Osteoblast (primary cell): Measurements from ENCODE around the gene P4HTM. TPM values are rescaled to one million over a fixed set of nuclear protein-coding genes. Genes with fewer than 3 reads are reported as not detected.

ENCODE experiments used
- DNase-seq: peaks from one replicate; pipeline ENCODE4 v3.0.0; 2011; ENCODE audit warnings: low spot score, mixed read lengths; ENCODE audit not compliant: insufficient read length; ENCODE audit errors: missing footprints
- H2AFZ ChIP-seq: 2 replicates; pipeline ENCODE4 v1.6.0; 2011; ENCODE audit warnings: mild to moderate bottlenecking, low read length
- H3K27ac ChIP-seq: 2 replicates; pipeline ENCODE4 v1.5.1; 2011; ENCODE audit warnings: mild to moderate bottlenecking, low read depth, low read length, moderate library complexity
- H3K27me3 ChIP-seq: 2 replicates; pipeline ENCODE4 v1.6.0; 2012; ENCODE audit warnings: mild to moderate bottlenecking, control low read depth, inconsistent platforms, low read length, moderate library complexity; ENCODE audit not compliant: insufficient read depth
- H3K36me3 ChIP-seq: 2 replicates; pipeline ENCODE4 v1.5.1; 2011; ENCODE audit warnings: mild to moderate bottlenecking, low read length, control low read depth, moderate library complexity; ENCODE audit not compliant: insufficient read depth
- H3K4me1 ChIP-seq: 2 replicates; pipeline ENCODE4 v1.5.1; 2011; ENCODE audit warnings: mild to moderate bottlenecking, low read length, control low read depth, moderate library complexity; ENCODE audit not compliant: insufficient read depth
- H3K4me2 ChIP-seq: 2 replicates; pipeline ENCODE4 v1.6.0; 2011; ENCODE audit warnings: mild to moderate bottlenecking, low read length; ENCODE audit not compliant: insufficient read depth
- H3K4me3 ChIP-seq: fragments of 200-600 bp; sonication (generic); 3 replicates; pipeline ENCODE4 v1.5.1; 2012; ENCODE audit warnings: mild to moderate bottlenecking, low read length, inconsistent platforms; ENCODE audit not compliant: insufficient read depth
- H3K79me2 ChIP-seq: 2 replicates; pipeline ENCODE4 v1.6.0; 2012; ENCODE audit warnings: mild to moderate bottlenecking, low read length, control low read depth, inconsistent platforms; ENCODE audit not compliant: insufficient read depth
- H3K9me3 ChIP-seq: 2 replicates; pipeline ENCODE4 v1.5.1; 2011; ENCODE audit warnings: low read depth, low read length, control low read depth
- H4K20me1 ChIP-seq: 2 replicates; pipeline ENCODE4 v1.6.0; 2012; ENCODE audit warnings: mild to moderate bottlenecking, low read length, control low read depth; ENCODE audit not compliant: insufficient read depth
- total RNA-seq: library from RNA; depleted of rRNA; stranded (reverse); fragments of >200 nt; gene quantifications from 2 replicates; pipeline ENCODE4 v1.2.3, GENCODE V29; 2012
- TF ChIP-seq, protein P1 (sequence below): IDR thresholded peaks from 2 replicates; pipeline ENCODE4 v1.5.1; 2011; ENCODE audit warnings: mild to moderate bottlenecking, low read depth, low read length, moderate library complexity; ENCODE audit errors: extremely low read depth

Gene P4HTM
- total RNA-seq, 1 donor, result 31.8 TPM

DNA sequence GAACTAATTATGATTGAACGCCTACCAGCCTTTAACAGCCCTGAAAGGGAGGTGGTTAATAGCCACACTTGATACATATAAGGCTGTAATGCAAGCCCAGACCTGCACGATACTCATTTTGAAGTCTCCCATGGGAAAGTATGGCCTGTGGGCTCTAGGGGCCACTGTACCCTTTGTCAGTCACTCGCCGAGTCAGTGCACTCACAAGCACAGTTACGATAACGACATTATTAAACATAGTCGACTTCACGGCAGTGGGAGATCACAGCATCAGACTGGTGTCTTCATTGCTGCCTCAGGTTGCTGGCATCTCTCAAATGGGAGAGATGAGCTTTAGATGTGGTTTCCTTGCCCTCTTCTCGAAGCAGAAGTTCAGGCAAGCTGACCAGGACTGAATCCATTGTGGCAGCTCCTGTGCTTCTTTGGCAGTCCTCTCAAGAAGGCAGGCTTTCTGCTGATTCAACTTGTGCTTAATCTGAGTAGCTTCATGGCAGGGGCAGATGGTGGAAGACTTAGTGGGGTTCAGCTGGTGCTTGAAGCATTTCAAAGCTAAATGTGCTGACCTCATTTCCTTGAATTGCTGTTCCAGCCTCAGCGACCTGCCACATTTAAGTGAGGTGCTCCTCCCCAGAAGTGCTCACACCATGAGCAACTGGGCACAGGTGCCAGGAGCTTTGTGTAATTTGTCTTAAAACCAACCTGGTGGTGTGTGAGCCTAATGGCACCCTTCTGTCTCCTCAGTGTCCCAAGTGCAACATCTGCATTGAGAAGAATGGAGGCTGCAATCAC is 15.8 kb upstream of the P4HTM start:
- TF ChIP-seq, protein P1, sequence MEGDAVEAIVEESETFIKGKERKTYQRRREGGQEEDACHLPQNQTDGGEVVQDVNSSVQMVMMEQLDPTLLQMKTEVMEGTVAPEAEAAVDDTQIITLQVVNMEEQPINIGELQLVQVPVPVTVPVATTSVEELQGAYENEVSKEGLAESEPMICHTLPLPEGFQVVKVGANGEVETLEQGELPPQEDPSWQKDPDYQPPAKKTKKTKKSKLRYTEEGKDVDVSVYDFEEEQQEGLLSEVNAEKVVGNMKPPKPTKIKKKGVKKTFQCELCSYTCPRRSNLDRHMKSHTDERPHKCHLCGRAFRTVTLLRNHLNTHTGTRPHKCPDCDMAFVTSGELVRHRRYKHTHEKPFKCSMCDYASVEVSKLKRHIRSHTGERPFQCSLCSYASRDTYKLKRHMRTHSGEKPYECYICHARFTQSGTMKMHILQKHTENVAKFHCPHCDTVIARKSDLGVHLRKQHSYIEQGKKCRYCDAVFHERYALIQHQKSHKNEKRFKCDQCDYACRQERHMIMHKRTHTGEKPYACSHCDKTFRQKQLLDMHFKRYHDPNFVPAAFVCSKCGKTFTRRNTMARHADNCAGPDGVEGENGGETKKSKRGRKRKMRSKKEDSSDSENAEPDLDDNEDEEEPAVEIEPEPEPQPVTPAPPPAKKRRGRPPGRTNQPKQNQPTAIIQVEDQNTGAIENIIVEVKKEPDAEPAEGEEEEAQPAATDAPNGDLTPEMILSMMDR, result no peak
- H3K4me1 ChIP-seq, result no peaks in the 10 kb centered on the region
- no peak for DNase-seq
- H4K20me1 ChIP-seq, result no peaks in the 10 kb centered on the region
- no peak overlapping the region for H2AFZ ChIP-seq
- H3K27ac ChIP-seq, result no peak overlapping the region
- no peaks in the 10 kb centered on the region for H3K9me3 ChIP-seq
- no peak overlapping the region for H3K4me3 ChIP-seq
- no peaks in the 10 kb centered on the region for H3K27me3 ChIP-seq
- H3K36me3 ChIP-seq, result peaks cover 77% of the 10 kb centered on the region
- H3K4me2 ChIP-seq, result no peak overlapping the region
- peaks cover 4% of the 10 kb centered on the region for H3K79me2 ChIP-seq

DNA sequence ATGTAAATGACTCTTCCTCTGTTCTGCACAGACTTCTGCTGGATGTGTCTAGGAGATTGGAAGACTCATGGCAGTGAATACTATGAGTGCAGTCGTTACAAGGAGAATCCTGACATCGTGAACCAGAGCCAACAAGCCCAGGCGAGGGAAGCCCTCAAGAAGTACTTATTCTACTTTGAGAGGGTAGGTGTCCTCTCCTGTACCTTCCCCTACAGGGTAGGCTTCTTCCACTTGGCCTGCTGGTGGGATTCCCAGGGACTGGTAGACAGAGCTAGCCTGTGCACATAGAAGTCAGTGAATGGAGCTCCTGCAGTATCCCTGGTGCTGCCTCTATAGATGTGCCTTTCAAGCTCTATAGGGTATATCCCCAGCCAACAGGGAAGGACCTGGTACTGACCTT is 10.6 kb upstream of the P4HTM start:
- H3K27ac ChIP-seq, result no peak overlapping the region
- H3K79me2 ChIP-seq, result no peaks in the 10 kb centered on the region
- TF ChIP-seq, protein P1, result no peak
- peaks cover 80% of the 10 kb centered on the region for H3K36me3 ChIP-seq
- no peak overlapping the region for H3K4me3 ChIP-seq
- no peak overlapping the region for H2AFZ ChIP-seq
- H4K20me1 ChIP-seq, result peaks cover 2% of the 10 kb centered on the region
- H3K9me3 ChIP-seq, result no peaks in the 10 kb centered on the region
- no peak for DNase-seq
- H3K27me3 ChIP-seq, result no peaks in the 10 kb centered on the region
- no peaks in the 10 kb centered on the region for H3K4me1 ChIP-seq
- H3K4me2 ChIP-seq, result no peak overlapping the region

DNA sequence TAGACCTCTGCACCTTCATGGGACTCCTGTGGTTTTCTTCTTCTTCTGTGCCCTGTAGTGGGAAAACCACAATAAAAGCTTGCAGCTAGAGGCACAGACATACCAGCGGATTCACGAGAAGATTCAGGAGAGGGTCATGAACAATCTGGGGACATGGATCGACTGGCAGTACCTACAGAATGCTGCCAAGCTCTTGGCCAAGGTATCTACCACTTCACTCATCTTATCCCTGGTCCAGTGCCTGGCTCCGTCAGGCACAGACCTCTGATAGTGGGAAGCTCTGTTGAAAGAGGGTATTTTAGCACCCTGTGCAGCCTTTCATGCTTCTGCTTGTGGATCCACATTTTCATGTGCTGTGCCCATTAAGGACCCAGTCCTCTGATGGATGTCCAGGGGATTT is 9.7 kb upstream of the P4HTM start:
- no peak overlapping the region for H2AFZ ChIP-seq
- H3K4me1 ChIP-seq, result no peaks in the 10 kb centered on the region
- TF ChIP-seq, protein P1, result no peak
- no peaks in the 10 kb centered on the region for H3K27me3 ChIP-seq
- no peak overlapping the region for H3K4me3 ChIP-seq
- H4K20me1 ChIP-seq, result peaks cover 2% of the 10 kb centered on the region
- DNase-seq, result no peak
- H3K4me2 ChIP-seq, result no peak overlapping the region
- H3K79me2 ChIP-seq, result no peaks in the 10 kb centered on the region
- no peaks in the 10 kb centered on the region for H3K9me3 ChIP-seq
- peaks cover 80% of the 10 kb centered on the region for H3K36me3 ChIP-seq
- H3K27ac ChIP-seq, result no peak overlapping the region

DNA sequence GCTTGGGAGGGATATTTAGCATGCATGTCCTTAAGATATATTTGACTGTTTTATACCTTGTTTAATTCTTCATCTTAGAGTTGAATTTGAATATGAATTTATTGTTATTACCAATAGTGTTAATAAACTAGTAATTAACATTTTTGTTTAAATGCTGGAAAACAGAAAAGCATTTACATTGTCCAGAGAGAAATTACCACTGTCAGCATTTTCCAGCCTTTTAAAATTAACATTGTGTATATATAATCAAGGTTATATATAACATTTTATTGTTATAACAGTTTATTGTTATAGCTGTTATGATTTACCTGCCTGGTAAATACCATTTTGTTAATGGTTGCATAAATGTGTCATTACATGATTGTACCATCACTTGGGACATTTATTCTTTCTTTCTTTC is 8.0 kb upstream of the P4HTM start:
- H2AFZ ChIP-seq, result no peak overlapping the region
- peaks cover 73% of the 10 kb centered on the region for H3K36me3 ChIP-seq
- H3K4me2 ChIP-seq, result no peak overlapping the region
- TF ChIP-seq, protein P1, result no peak
- no peak overlapping the region for H3K27ac ChIP-seq
- H3K27me3 ChIP-seq, result no peaks in the 10 kb centered on the region
- no peaks in the 10 kb centered on the region for H3K79me2 ChIP-seq
- DNase-seq, result no peak
- H3K4me3 ChIP-seq, result no peak overlapping the region
- no peaks in the 10 kb centered on the region for H3K4me1 ChIP-seq
- H4K20me1 ChIP-seq, result peaks cover 2% of the 10 kb centered on the region
- no peaks in the 10 kb centered on the region for H3K9me3 ChIP-seq
